ENCODE results near the gene ATF5.
A peak's percentile ranks its signal among the peaks of the same experiment; 100 is the strongest.

Gene ATF5

GRCh38 chr19:49908480-49909420, 20.3 kb upstream of the ATF5 start:
- Histone ChIP-seq H3K9ac (no peak overlapping the region), H3K4me2 (peak overlapping the region; percentile 26), H4K20me1 (peaks cover 94% of the 10 kb centered on the region), H3K4me3 (no peak overlapping the region), H3K9me3 (no peaks in the 10 kb centered on the region), H3K4me1 (peaks cover 85% of the 10 kb centered on the region), H3K36me3 (peaks cover 83% of the 10 kb centered on the region), H3K27me3 (no peaks in the 10 kb centered on the region), H3K27ac (no peak overlapping the region)
- no peak for TF ChIP-seq Cebpa-rat (IDR thresholded peaks at IDR 0.05)

GRCh38 chr19:49910179-49910578, 18.8 kb upstream of the ATF5 start:
- H3K4me1 ChIP-seq, result peaks cover 70% of the 10 kb centered on the region
- peaks cover 100% of the 10 kb centered on the region for H4K20me1 ChIP-seq
- no peaks in the 10 kb centered on the region for H3K9me3 ChIP-seq
- H3K9ac ChIP-seq, result 0 out of 2 replicates have a peak overlapping the region, but pooled peaks have one; percentile 19
- no peak overlapping the region for H3K4me3 ChIP-seq
- no peak for TF ChIP-seq Cebpa-rat (IDR thresholded peaks at IDR 0.05)
- H3K27me3 ChIP-seq, result no peaks in the 10 kb centered on the region
- H3K36me3 ChIP-seq, result peaks cover 97% of the 10 kb centered on the region
- H3K27ac ChIP-seq, result no peak overlapping the region; the same call in 1 of the 2 replicates
- H3K4me2 ChIP-seq, result no peak overlapping the region

- Histone ChIP-seq H3K4me1 (peaks cover 57% of the 10 kb centered on the region), H3K9me3 (no peaks in the 10 kb centered on the region), H3K36me3 (peaks cover 99% of the 10 kb centered on the region), H3K4me2 (peak overlapping the region; percentile 35; the same call in 1 of the 2 replicates), H3K27me3 (no peaks in the 10 kb centered on the region), H3K9ac (peak overlapping the region; percentile 17; the same call in 1 of the 2 replicates), H3K27ac (peak overlapping the region; percentile 57; the same call in 1 of the 2 replicates), H4K20me1 (peaks cover 100% of the 10 kb centered on the region), H3K4me3 (no peak overlapping the region)
- TF ChIP-seq Cebpa-rat (IDR thresholded peaks at IDR 0.05), result no peak
These were observed 17.4 kb upstream of the ATF5 start for GRCh38 chr19:49911381-49912145.

GRCh38 chr19:49912965-49913685, 15.9 kb upstream of the ATF5 start:
- Histone ChIP-seq H3K27me3 (no peaks in the 10 kb centered on the region), H3K27ac (no peak overlapping the region; the same call in 1 of the 2 replicates), H3K9ac (no peak overlapping the region), H3K36me3 (peaks cover 99% of the 10 kb centered on the region), H3K4me2 (no peak overlapping the region), H3K4me1 (peaks cover 51% of the 10 kb centered on the region), H3K4me3 (no peak overlapping the region), H4K20me1 (peaks cover 100% of the 10 kb centered on the region), H3K9me3 (no peaks in the 10 kb centered on the region)
- TF ChIP-seq Cebpa-rat (IDR thresholded peaks at IDR 0.05), result no peak

GRCh38 chr19:49913720-49914119, 15.3 kb upstream of the ATF5 start:
- Histone ChIP-seq H3K27me3 (no peaks in the 10 kb centered on the region), H3K36me3 (peaks cover 98% of the 10 kb centered on the region), H3K27ac (no peak overlapping the region), H3K4me2 (no peak overlapping the region), H3K4me1 (peaks cover 48% of the 10 kb centered on the region), H4K20me1 (peaks cover 99% of the 10 kb centered on the region), H3K4me3 (no peak overlapping the region), H3K9ac (no peak overlapping the region), H3K9me3 (no peaks in the 10 kb centered on the region)
- TF ChIP-seq Cebpa-rat (IDR thresholded peaks at IDR 0.05), result no peak

- Histone ChIP-seq H3K36me3 (peaks cover 96% of the 10 kb centered on the region), H4K20me1 (peaks cover 99% of the 10 kb centered on the region), H3K4me2 (no peak overlapping the region), H3K9ac (no peak overlapping the region), H3K4me1 (peaks cover 51% of the 10 kb centered on the region), H3K9me3 (no peaks in the 10 kb centered on the region), H3K27me3 (no peaks in the 10 kb centered on the region), H3K27ac (no peak overlapping the region), H3K4me3 (no peak overlapping the region)
- TF ChIP-seq Cebpa-rat (IDR thresholded peaks at IDR 0.05), result no peak
These were observed 13.7 kb upstream of the ATF5 start for GRCh38 chr19:49915271-49915670.

GRCh38 chr19:49916839-49917733, 11.9 kb upstream of the ATF5 start:
- H3K9ac ChIP-seq, result no peak overlapping the region
- H3K9me3 ChIP-seq, result no peaks in the 10 kb centered on the region
- 0 out of 2 replicates have a peak overlapping the region, but pooled peaks have one; percentile 7 for H3K27ac ChIP-seq
- peaks cover 97% of the 10 kb centered on the region for H3K36me3 ChIP-seq
- peaks cover 55% of the 10 kb centered on the region for H3K4me1 ChIP-seq
- 0 out of 2 replicates have a peak overlapping the region, but pooled peaks have one; percentile 1 for H3K4me2 ChIP-seq
- no peak overlapping the region for H3K4me3 ChIP-seq
- no peaks in the 10 kb centered on the region for H3K27me3 ChIP-seq
- peaks cover 99% of the 10 kb centered on the region for H4K20me1 ChIP-seq
- no peak for TF ChIP-seq Cebpa-rat (IDR thresholded peaks at IDR 0.05)

GRCh38 chr19:49918089-49918488, 10.9 kb upstream of the ATF5 start:
- Histone ChIP-seq H3K4me1 (peaks cover 55% of the 10 kb centered on the region), H3K27ac (no peak overlapping the region), H3K9me3 (no peaks in the 10 kb centered on the region), H3K27me3 (no peaks in the 10 kb centered on the region), H3K36me3 (peaks cover 97% of the 10 kb centered on the region), H3K4me3 (no peak overlapping the region), H3K4me2 (no peak overlapping the region), H4K20me1 (peaks cover 99% of the 10 kb centered on the region), H3K9ac (no peak overlapping the region)
- TF ChIP-seq Cebpa-rat (IDR thresholded peaks at IDR 0.05), result no peak
